Mesenteric fat pad (tissue), 1 donor: ENCODE results near the gene PRDM16. TPM values are rescaled to one million over a fixed set of nuclear protein-coding genes. Genes with fewer than 3 reads are reported as not detected.

ENCODE experiments used
- DNase-seq: peaks from one replicate; pipeline ENCODE4 v3.0.0-alpha.2; 2020; ENCODE audit warnings: low spot score
- total RNA-seq: library from RNA; stranded (reverse); fragmentation: NEBNext Ultra II Directional; extraction: Animal tissue kit (Norgen Biotek cat#: 25700); gene quantifications from one replicate; pipeline ENCODE4 v1.2.1, GENCODE V29; 2021
- donor health status: DM: yes; HTN: yes; CAD: no.

Gene PRDM16
- total RNA-seq, 1 donor from 2014 or later, result 3.9 TPM

DNA sequence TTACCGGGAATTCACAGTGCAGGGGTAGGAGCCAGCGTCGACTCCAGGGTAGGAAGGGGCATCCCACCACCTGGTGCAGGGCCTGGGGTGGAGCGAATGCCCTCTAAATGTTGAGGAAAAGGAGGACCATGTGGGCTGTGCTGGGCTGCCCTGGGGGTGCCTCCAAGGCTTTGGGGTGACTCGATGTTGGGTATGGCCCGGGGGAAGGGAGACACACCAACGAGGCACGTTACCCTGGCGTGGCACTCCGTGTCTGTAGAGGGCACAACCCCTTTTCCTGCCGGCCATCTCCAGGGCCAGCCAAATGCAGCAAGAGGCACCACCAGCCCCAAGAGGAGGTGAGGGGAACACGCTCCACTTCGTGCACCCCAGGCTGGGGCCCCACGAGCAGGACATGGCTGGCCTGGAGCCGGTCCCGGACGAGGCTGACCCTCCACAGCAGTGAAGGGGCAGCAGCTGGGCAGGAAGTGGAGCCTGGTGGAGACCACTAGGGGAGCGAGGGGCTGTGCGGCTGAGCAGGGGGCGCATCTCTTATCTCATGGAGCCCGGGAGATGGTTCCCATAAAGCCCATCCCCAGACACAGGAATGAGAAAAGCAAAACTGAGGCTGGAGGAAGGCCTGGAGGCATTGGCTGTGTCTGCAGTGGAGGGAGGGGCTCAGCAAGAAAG, 36.5 kb upstream of the PRDM16 start:
- peak; percentile 87 for DNase-seq

DNA sequence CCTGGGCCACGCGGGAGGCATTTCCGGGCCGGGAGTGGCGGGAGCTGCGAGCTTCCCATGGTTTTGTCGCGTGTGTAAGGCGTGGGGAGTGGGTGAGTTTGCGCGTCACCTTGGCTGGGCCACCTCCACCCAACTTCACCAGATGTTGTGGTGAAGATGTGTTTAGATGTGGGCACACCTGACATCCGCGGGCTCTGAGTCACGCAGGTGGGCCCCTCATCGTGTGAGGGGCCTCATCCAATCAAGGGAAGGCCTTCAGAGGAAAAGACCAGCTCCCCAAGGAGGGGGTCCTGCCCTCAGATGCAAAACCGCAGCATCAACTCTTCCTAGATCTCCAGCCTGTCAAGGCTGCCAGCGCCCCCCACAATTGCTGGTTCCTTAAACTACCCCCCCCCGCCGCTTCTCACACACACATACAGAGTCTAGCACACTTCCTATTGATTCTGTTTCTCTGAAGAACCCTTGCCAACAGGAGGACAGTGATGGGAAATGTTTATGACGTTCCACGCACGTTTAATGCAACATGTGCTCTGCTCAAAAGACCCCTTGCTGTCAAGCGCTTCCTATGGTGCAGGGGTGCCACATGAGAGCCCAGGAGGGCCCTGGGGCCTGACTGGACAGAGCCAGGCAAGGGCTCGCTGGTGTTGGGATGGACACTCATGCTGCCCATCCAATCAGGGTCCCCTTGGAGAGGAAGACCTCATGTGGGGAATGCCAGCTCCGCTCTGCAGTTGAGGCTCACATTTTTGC, 35.8 kb upstream of the PRDM16 start:
- peak; percentile 49 for DNase-seq

DNA sequence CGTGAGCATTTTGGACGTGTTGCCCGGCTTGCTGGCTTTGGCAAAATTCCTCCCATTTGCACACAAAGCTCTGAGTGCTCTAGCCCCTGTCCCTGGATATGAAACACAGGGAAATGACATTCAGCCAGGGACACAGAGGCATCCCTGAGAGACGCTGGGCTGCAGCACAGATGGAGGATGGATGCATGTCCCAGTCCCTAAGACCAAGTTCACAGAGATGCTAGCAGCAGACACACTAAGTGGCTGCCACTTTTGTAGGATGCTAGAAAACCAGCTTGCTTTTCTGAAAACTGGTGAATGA, 35.3 kb upstream of the PRDM16 start:
- DNase-seq, result peak; percentile 59

DNA sequence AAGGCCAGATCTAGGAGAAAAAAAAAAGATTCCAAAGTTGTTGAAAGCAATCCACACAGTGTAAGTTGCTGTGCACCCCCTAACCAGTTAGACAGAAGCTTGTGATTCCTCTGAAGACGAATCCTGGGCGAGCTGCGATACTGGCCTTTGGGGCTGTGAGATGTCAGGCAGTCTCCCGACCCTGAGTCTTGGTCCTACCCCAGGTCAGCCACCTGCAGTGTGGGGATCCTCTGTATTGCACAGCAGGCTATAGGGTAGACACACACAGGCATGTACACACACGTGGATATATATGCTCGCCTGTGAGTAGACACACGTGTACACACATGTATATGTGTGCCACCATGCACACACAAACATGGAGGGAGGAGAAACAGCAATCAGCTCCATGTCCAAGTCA, 34.8 kb upstream of the PRDM16 start:
- DNase-seq, result peak; percentile 79

DNA sequence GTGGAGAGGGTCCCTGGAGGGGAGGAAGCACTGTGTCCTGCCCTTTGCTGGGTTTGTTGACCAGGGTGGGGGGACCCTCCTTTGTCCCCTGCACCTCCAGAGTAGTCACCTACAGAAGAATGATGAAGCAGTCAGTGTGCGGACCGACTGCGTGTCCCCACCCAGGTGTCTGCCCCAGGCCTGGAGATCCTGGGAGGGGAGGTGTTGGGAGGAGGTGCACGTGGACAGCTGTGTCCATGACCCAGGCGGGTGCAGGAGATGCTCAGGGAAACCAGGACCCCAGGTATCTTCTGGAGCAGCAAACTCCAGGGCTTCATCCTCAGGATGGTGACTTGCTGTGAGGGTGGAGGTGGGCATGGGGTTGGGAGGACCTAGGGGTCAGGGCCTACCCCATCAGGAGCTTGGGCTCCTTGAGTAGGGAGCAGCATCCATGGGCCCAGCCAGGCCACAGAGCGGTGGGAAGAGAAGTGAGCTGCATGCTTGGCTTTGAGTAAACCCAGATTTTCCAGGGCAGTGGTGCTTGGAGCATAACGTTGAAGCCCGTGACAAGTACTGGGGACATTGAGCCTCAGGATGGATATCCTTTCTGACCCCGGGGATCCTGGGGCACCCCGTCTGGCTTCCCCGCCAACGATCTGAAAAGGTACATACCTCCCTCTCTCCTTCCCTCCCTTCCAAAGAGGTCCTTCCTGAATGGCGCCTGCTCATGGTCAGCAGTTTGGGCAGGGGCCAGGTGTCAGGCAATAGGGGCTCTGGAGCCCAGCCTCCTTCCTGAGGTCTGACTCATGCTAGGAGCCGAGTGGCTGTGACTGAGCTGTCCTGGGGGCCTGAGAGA, 34.1 kb upstream of the PRDM16 start:
- DNase-seq, result peak; percentile 72

DNA sequence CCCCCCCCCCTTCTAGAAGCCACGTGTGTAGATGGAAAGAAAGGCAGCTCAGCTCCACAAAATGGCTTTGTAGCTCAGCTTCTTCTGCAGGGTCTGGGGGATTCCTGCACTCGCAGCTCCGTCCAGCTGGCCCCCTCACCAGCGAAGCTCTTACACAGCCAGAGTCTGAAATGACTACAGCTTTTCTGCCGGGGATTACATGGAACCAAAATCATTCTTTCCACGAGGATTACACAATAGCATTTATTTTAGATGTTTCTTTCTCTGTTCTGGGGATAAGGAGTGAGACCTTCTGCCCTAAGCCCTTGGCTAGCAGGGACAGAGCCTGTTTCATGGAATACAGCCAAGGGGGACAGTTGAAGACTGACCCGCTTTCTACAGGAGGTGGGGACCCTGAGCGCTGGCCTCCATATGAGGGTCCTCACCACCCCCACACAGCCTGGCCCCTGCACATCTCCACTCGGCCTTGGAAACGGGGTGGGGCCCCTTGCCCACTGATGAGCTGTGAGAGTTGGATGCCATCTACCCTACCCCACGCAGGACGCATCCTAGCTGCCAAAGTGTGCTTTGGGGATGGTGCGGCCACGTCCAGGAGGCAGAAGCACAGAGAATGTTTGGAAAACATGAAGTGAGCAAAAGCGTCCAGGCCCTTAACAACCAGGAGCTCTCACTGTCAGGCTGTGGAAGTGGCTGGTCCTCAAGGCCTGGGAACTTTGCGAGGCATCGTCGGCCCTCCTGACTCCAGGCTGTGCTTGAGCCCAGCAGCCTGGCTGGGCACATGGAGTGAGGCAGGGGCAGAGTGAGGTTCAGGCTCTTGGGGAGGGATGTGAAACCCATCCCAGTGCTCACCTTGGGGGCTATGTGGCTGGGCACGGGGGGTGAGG, 33.2 kb upstream of the PRDM16 start:
- peak; percentile 86 for DNase-seq

DNA sequence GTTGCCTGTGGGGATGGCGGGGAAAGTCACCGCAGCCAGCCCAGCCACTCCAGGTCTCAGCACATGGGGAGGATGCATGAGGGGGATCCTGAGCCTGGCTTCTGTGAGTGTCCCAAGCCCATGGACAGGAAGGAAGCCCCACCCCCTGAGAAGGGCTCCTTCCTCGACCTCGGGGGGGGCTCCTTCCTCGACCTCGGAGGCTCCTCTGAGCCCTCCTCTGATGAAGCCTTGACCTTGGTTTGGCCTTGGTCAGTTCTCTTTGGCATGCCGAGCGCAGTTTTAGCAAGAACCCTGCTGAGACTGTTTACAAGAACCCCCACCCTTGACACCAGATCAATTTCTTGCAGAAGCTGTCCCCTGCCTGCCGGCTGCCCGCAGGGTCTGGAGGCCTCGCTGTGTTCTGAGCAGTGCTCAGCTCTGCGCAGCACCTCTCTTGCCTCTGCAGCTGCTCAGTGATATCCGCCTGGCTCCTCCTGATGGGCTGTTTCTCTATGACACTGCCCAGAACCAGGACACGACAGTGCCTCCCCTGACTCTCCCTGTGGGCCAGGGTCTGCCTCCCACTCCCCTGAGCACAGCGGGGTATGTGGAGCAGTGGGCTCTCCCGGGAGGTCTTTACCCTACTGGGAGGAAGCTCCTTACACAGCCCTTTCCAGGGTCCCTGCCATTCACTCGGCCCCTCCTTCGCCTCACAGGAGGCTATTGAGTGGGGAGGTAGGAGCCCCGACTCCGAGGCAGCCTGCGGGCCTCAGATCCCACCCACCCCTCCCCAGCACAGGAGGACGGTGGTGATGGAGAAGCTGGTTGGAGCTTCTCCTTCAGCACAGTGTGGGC, 32.3 kb upstream of the PRDM16 start:
- peak; percentile 67 for DNase-seq

DNA sequence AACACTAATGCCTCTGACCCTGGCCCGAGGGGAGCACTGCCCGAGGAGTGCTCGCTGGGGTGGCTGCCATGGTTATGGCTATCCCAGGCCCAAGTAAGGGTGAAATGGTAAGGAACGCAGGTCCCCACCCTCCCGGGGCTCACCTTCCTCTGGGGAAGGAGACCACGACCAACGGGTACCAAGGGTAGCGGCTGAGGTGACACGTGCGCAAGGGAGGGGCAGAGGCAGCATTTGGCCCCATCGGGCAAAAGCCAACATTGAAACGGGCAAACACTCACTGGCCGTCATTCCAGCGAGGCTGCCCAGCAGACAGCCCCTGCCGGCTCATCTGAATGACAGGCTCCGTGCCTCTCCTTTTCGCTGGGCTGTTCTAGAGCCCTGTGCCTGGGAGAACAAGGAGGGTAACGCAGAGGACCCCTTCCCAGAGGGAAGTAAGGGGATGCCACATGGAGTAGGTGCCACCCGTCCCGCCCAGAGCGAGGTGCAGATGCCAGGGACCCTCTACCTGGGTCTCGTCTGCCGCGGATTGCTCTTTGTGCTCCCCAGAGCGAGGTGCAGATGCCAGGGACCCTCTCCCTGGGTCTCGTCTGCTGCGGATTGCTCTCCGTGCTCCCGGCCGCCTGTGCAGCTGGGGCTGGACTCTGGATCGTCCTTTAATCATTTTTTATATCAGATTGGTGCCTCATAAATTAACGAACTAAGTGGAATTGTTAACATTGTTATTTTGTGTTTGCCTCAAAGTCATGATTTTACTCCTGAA, 31.5 kb upstream of the PRDM16 start:
- peak; percentile 88 for DNase-seq

DNA sequence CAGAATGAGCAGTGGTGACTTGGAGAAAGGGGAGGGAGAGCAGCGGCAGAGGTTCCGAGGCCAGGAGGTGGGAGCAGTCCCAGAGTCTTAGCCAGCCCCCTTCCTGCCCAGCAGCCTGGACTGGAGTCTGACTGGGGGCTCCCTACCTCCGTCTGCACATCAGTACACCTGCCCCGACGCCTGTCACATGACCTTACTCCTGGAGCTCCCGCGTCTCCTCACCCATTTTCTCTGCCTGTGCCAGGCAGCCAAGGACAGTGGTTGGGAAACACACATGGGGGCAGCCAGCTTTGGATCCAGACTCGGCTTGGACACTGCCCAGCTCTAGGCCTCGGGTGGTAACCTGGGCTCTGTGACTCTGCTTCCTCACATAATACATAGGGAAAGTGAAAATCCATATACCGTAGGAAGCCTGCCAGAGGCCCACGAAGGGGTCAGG, 30.9 kb upstream of the PRDM16 start:
- peak; percentile 85 for DNase-seq

DNA sequence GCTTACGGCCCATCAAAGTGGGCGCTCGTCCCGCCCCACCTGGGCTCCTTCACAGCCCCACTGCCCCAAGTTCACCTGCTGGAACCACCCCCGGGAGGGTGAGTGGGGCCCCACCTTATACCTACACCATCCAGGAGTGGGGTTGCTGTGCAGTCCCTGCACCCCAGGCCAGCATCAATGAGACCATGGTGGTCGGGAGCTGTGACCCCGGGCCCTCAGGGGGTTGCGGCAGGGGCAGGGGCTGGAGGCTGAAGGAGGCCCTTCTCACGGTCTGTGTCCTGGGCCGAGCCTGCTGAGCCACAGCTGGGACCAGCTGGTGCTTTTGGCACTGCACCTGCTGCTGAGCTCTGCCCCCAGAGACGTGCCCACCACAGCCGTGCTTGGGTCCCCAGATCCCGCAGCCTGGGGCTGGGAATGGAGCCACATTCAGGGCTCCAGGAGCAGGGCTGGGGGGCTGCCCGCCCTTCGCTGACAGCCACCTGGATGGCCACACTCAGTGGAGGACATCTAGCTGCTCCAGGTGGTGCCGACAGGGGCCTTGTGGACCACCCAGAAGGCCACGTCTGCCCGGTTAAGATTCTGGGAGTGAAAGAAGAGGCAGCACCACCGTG, 30.3 kb upstream of the PRDM16 start:
- DNase-seq, result peak; percentile 83

DNA sequence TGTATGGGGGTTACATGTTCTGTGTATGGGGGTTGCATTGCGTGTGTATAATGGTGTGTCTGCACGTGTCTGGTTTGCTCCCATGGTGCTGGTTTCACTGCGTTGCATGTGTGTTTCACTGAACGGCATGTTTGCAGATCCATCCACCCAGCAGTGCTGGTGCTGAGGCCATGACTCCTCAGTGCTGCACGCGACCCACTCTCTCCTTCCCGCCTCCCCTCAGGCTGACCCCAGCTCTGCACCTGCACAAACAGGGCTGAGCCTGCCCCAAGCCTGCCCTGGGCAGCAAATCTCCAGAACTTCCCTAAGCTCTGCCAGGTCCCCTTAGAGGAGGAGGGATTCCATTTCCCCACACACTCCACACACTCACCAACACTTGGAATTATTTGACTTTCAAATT, 29.0 kb upstream of the PRDM16 start:
- DNase-seq, result peak; percentile 53

DNA sequence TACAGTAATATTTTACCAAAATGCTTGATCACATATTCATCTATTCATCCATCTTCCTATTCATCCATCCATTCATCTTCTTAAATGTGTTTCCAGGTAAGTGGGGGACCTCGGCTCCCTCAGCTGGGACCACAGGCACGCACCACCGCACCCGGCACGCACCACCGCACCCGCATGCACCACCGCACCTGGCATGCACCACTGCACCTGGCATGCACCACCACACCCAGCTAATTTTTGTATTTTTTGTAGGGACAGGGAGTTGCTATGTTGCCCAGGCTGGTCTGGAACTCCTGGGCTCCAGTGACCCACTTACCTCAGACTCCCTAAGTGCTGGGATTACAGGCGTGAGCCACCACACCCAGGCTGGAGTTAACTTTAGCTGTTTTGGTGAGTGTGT, 26.5 kb upstream of the PRDM16 start:
- no peak for DNase-seq

DNA sequence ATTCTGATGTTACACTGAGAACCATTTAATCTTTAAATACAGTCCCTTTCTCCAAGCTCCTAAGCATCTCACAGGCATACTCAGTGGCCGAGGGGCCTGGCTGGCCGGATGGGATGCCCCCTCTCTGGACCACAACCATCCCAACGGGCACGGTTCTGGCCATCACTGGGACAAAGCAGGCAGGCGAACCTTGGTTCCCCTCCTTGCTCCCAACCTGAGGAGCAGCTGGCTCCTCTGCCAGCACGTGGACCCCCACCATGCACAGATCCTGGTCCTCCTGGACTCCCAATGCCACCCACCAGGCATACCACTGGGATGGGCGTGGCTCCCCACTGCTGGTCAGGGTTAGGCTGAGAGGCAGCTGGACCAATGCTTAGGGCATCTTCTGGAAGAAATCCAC, 19.8 kb upstream of the PRDM16 start:
- DNase-seq, result peak; percentile 81

DNA sequence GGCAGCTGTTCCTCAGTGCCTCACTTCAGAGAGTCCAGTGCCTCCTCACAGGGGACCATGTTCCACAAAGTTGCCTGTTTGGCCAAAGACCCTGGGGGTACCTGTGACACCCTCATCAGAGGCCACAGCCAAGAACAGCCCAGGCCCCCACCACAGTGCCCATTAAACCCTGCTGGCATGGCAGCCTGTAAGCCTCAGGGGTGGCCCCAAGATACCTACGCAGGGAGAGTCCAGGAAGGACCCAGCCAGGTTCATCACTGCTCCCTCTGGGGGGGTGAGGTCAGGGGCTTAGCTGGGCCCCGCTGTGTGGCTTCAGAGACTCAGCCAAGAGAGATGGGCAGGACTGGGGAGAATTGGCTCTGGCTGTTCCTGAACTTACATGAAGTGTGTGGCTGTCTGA, 19.1 kb upstream of the PRDM16 start:
- peak; percentile 80 for DNase-seq

DNA sequence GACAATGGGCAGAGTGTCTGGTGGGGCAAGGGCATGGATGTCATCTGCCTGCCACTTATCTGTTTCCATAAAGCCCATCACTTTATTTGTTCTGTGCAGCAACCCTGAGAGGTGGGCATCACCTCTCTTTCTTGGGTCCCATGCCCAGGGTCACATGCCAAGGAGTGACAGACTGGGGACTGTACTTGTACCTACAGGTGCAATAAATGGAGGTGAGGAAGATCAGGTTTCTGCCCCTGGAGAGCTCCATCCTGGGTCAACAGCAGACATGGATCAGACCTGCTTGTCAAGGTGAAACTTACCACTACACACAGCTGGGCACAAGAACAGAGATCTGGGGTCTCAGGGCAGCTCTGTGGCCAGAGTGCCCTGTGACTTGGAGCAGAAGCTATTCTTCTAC, 18.4 kb upstream of the PRDM16 start:
- no peak for DNase-seq

DNA sequence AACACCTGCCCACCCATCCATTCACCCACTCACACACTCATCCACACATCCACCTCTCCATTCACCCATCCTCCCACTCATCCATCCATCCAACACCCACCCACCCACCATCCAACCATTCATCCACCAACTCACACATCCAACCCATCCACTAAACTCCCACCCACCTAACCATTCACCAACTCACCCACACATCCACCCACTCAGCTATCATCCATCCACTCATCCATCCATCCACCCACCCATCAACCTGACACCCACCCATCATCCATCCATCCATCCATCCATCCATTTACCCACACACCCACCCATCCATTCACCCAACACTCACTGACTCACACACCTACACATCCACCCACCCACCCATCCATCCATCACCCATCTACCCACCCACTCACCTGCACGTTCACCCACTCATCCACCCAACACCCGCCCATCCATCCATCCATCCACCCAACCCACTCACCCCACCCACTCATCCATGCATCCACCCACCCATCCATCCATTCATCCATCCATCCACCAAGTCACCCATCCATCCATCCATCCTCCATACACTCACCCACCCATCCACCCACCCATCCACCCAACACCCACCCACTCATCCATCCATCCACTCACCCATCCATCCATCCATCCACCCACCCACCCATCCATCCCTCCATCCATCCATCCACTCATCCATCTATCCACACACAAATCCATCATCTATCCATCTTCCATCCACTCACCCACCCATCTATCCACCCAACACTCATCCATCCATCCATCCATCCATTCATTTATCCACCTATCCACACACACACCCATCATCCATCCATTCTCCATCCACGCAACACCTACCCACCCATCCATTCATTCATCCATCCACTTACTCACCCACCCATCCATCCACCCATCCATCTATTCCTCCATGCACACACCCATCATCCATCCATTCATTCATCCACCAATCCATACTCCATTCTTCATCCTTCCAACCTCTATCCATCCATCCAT, 17.4 kb upstream of the PRDM16 start:
- no peak for DNase-seq

DNA sequence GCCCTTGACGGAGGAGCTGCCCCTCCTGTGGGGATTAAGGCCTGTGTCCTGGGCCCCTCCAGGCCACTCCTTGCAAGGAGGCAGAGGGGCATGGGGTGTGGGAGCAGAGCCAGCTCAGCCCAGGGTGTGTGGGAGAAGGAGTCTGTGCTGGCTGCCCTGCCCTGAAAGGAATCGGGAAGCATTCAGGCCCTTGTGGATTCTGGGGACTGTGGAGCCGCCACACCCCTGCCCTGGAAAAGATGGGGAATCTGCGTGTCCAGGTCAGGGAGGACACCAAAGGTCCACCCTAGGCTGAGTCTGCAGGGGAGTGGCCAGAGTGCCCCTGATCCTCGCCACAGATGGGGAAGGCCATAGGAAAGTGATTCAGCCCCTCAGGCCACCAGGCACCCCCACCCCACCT, 16.5 kb upstream of the PRDM16 start:
- peak; percentile 80 for DNase-seq
